Osteocyte (in vitro differentiated cells): ENCODE data around the gene ST3GAL5. TPM values are rescaled to one million over a fixed set of nuclear protein-coding genes. Genes with fewer than 3 reads are reported as not detected.

ENCODE experiments used
- DNase-seq: peaks from one replicate; pipeline ENCODE4 v3.0.0; 2021; ENCODE audit warnings: mixed read lengths; ENCODE audit not compliant: unreplicated experiment; ENCODE audit errors: extremely low spot score
- H3K27ac Mint-ChIP-seq: one replicate; pipeline ENCODE4 v1.8.0; 2021; ENCODE audit warnings: mild to moderate bottlenecking, mixed read lengths; ENCODE audit not compliant: unreplicated experiment
- H3K27me3 Mint-ChIP-seq: one replicate; pipeline ENCODE4 v1.8.0; 2021; ENCODE audit warnings: mixed read lengths; ENCODE audit not compliant: unreplicated experiment
- H3K36me3 Mint-ChIP-seq: one replicate; pipeline ENCODE4 v1.8.0; 2021; ENCODE audit warnings: mixed read lengths; ENCODE audit not compliant: unreplicated experiment
- H3K4me1 Mint-ChIP-seq: one replicate; pipeline ENCODE4 v1.8.0; 2021; ENCODE audit warnings: mixed read lengths; ENCODE audit not compliant: unreplicated experiment
- H3K4me3 Mint-ChIP-seq: one replicate; pipeline ENCODE4 v1.8.0; 2021; ENCODE audit warnings: mild to moderate bottlenecking, moderate library complexity, mixed read lengths; ENCODE audit not compliant: unreplicated experiment
- H3K9me3 Mint-ChIP-seq: one replicate; pipeline ENCODE4 v1.8.0; 2021; ENCODE audit warnings: mixed read lengths; ENCODE audit not compliant: unreplicated experiment
- total RNA-seq: library from RNA; stranded (reverse); gene quantifications from 2 replicates; pipeline ENCODE4 v1.2.1, GENCODE V29; 2021
- TF ChIP-seq, protein P1 (sequence below): fragments of 200-600 bp; sonication (generic); IDR thresholded peaks from 2 replicates; pipeline ENCODE4 v1.5.0; 2021; ENCODE audit warnings: antibody characterized with exemption, mild to moderate bottlenecking, moderate library complexity

ST3GAL5 gene
- total RNA-seq, 1 donor from 2014 or later: 42.2 TPM

DNA sequence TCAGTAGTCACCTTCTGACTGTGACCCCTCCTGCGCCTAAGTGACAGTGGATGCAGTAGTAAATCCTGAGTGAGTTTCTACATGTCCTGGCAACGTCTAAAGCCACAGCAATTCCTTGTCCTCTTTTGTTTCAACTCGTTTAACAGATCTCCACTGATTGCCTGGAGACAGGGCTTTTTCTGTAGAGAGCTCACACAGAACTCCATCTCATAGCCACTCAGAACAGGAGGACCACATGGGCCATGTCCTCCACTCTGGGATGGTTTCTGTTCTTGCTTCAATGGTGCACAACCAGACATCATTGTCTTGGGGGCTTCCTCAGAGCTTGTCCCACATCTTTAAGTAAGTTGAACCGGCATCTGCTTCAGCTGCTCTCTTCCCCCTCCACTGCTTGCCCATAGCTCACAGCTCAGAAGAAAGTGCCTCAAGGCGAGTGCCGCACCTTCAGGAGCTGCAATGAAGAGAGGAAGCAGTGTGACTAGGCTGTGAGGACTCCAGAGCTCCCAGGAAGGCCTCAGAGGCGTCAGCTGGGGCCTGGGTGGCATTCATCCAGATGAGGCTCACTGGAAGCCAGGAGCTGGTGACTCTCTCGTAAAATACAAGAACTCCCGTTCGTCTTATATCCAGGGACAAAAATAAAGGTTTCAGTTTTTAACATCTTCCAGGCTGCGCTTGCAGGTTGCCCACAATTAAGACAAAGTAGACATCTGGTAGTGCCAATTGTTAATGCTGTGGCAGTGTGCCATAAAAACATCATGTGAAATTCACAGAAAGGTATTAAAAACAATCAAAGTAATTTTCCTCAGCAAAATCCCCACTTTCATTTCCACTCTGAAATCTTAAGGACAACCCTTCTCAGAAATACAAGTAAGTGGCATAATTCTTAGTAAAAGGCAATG, 37.3 kb downstream of the ST3GAL5 start:
- Mint-ChIP-seq H3K27ac (no peak overlapping the region), H3K27me3 (no peaks in the 10 kb centered on the region), H3K4me1 (peaks cover 18% of the 10 kb centered on the region), H3K9me3 (no peaks in the 10 kb centered on the region), H3K36me3 (peaks cover 34% of the 10 kb centered on the region), H3K4me3 (no peak overlapping the region)
- DNase-seq: peak; percentile 80
- TF ChIP-seq, protein P1, sequence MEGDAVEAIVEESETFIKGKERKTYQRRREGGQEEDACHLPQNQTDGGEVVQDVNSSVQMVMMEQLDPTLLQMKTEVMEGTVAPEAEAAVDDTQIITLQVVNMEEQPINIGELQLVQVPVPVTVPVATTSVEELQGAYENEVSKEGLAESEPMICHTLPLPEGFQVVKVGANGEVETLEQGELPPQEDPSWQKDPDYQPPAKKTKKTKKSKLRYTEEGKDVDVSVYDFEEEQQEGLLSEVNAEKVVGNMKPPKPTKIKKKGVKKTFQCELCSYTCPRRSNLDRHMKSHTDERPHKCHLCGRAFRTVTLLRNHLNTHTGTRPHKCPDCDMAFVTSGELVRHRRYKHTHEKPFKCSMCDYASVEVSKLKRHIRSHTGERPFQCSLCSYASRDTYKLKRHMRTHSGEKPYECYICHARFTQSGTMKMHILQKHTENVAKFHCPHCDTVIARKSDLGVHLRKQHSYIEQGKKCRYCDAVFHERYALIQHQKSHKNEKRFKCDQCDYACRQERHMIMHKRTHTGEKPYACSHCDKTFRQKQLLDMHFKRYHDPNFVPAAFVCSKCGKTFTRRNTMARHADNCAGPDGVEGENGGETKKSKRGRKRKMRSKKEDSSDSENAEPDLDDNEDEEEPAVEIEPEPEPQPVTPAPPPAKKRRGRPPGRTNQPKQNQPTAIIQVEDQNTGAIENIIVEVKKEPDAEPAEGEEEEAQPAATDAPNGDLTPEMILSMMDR: no peak

DNA sequence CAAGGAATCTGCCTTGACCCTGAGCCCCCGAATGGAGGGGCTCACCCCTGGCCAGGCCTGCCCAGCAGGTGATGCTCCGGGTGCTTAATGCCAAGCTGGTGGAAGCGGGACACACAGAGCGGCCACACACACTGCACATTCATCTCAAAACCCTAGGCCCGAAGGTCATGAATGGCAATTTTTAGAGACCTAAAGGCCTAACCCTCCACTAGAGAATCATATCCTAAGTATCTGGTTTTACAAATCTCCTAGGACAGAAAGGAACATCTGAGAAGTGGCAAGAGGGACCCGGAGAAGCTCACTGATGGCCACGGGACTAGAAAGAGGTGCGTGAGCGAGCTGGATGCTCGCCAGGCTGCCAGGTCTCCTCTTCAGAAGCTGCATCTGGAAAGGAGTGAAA, 38.3 kb downstream of the ST3GAL5 start:
- Mint-ChIP-seq H3K36me3 (peaks cover 36% of the 10 kb centered on the region), H3K9me3 (no peaks in the 10 kb centered on the region)

DNA sequence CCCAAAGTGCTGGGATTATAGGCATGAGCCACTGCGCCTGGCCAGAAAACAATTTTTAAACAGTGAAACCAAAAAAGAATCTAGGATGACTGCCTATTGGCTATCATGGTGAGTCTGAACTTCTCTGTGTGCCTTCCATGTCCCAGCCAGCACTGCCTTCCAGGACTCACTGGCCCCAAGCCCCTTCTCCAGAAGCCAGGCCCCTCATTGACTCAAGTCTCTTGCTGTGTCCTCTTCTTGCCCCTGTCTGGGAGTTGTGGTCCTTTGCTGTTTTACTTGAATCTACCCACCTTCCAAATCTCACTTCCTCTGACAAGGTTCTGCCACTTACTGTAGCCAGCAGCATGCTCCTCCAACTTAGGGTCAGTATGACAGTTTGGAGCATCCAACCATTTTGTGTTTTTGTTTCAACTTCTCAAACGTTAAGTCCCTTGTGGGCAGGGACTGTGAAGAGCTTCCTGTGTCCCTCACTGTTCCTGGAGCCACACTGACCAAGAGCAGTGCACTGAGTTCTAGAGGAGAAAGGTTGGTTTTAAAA, 41.7 kb downstream of the ST3GAL5 start:
- Mint-ChIP-seq H3K4me1 (peaks cover 22% of the 10 kb centered on the region), H3K4me3 (no peak overlapping the region), H3K36me3 (peaks cover 39% of the 10 kb centered on the region), H3K27me3 (no peaks in the 10 kb centered on the region), H3K9me3 (peaks cover 4% of the 10 kb centered on the region), H3K27ac (peak overlapping the region; percentile 57)
- TF ChIP-seq, protein P1: no peak
- DNase-seq: peak; percentile 68

More for the DNA sequence above, 38.3 kb downstream of the ST3GAL5 start:
- peak; percentile 57 for DNase-seq
- Mint-ChIP-seq H3K4me1 (peaks cover 29% of the 10 kb centered on the region), H3K27ac (no peak overlapping the region), H3K27me3 (no peaks in the 10 kb centered on the region), H3K4me3 (no peak overlapping the region)
- TF ChIP-seq, protein P1: no peak

DNA sequence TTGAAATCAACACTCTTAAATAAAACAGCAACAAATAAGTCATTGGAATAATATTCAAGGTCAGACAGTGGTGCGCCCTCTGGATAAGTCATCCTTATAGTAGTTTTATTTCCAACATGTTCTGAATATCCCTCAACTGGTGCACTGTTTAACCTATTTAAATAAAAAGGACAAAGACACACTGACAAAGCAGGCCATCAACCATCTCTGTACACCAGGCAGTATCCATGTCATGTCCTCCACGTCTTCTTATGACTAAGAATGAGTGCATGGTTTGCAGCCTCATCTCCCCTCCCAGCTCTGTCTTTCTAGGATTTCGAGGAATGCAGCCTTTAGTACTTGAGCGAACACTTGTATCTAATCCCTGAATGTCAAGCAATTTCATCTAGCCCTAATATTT, 42.4 kb downstream of the ST3GAL5 start:
- H3K36me3 Mint-ChIP-seq: peaks cover 36% of the 10 kb centered on the region
- H3K9me3 Mint-ChIP-seq: peaks cover 4% of the 10 kb centered on the region
- peak overlapping the region; percentile 57 for H3K27ac Mint-ChIP-seq
- no peak overlapping the region for H3K4me3 Mint-ChIP-seq
- peaks cover 22% of the 10 kb centered on the region for H3K4me1 Mint-ChIP-seq
- TF ChIP-seq, protein P1: no peak
- DNase-seq: peak; percentile 38
- H3K27me3 Mint-ChIP-seq: no peaks in the 10 kb centered on the region

DNA sequence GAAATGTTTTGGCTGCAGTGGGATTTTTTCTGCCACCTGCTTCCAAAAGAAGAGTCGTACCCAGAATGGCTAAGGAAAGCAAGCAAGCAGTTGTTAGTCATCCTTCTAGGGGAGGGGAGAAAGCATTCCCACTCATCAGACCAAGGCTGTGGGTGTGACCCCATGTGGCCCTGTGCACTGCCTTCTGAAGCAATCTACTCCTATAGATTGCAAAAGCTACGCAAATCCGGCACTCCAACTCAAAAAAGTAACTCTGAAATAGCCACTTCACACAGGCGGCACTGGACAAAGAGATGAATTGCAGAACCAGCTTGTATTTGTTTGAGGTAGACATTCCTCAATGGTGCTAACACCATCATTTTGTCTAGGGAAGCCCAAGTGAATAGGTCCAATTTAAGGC, 44.3 kb downstream of the ST3GAL5 start:
- peaks cover 4% of the 10 kb centered on the region for H3K9me3 Mint-ChIP-seq
- TF ChIP-seq, protein P1: no peak
- peaks cover 22% of the 10 kb centered on the region for H3K4me1 Mint-ChIP-seq
- H3K27ac Mint-ChIP-seq: no peak overlapping the region
- H3K27me3 Mint-ChIP-seq: no peaks in the 10 kb centered on the region
- peak; percentile 15 for DNase-seq
- peaks cover 47% of the 10 kb centered on the region for H3K36me3 Mint-ChIP-seq
- H3K4me3 Mint-ChIP-seq: no peak overlapping the region
